Keratinocyte (primary cell): ENCODE results near the gene PLXNA3. TPM values are rescaled to one million over a fixed set of nuclear protein-coding genes. Genes with fewer than 3 reads are reported as not detected.

Source experiments
- DNase-seq: peaks from one replicate; pipeline ENCODE4 v3.0.0-alpha.2; 2011; ENCODE audit warnings: low read depth, missing footprints, low spot score
- FAIRE-seq: peaks from 2 replicates; lab custom pipeline; 2011; peaks lifted over from hg19 to GRCh38; lab: Jason Lieb, UNC
- H2AFZ ChIP-seq: 2 replicates; pipeline ENCODE4 v1.6.0; 2012; ENCODE audit warnings: low read length, control low read depth, inconsistent platforms; ENCODE audit not compliant: control insufficient read depth
- H3K27ac ChIP-seq: 2 replicates; pipeline ENCODE4 v1.5.1; 2011; ENCODE audit warnings: low read length; ENCODE audit not compliant: control insufficient read depth, insufficient read depth
- H3K27me3 ChIP-seq: 3 replicates; pipeline ENCODE4 v1.6.0; 2011; ENCODE audit warnings: low read length; ENCODE audit not compliant: control insufficient read depth, insufficient read depth; ENCODE audit errors: extremely low read depth
- H3K36me3 ChIP-seq, 2 experiments: 2 replicates in 1 of 2; 3 replicates in 1 of 2; pipeline ENCODE4 v1.5.1; 2011; ENCODE audit warnings: low read length in 2 of 2, mild to moderate bottlenecking in 1 of 2; ENCODE audit not compliant: control insufficient read depth in 2 of 2, insufficient read depth in 2 of 2; ENCODE audit errors: extremely low read depth in 1 of 2
- H3K4me1 ChIP-seq: 3 replicates; pipeline ENCODE4 v1.5.1; 2011; ENCODE audit warnings: low read length; ENCODE audit not compliant: control insufficient read depth, insufficient read depth; ENCODE audit errors: extremely low read depth
- H3K4me2 ChIP-seq: 3 replicates; pipeline ENCODE4 v1.6.0; 2011; ENCODE audit warnings: low read depth, low read length; ENCODE audit not compliant: control insufficient read depth, insufficient read depth; ENCODE audit errors: extremely low read depth
- H3K4me3 ChIP-seq, 3 experiments: fragments of 200-600 bp in 1 of 3; sonication (generic) in 1 of 3; 2 replicates in 2 of 3; 3 replicates in 1 of 3; pipeline ENCODE4 v1.5.1; 2011 to 2016; ENCODE audit warnings: low read length in 3 of 3, mild to moderate bottlenecking in 3 of 3, control low read depth in 2 of 3, inconsistent platforms in 1 of 3, low read depth in 1 of 3, mixed read lengths in 1 of 3, mixed run types in 1 of 3, moderate library complexity in 1 of 3; ENCODE audit not compliant: control insufficient read depth in 2 of 3, insufficient read depth in 2 of 3; ENCODE audit errors: extremely low read depth in 1 of 3
- H3K79me2 ChIP-seq: 2 replicates; pipeline ENCODE4 v1.6.0; 2012; ENCODE audit warnings: low read length; ENCODE audit not compliant: control insufficient read depth, insufficient read depth
- H3K9ac ChIP-seq: 3 replicates; pipeline ENCODE4 v1.6.0; 2011; ENCODE audit warnings: low read length; ENCODE audit not compliant: control insufficient read depth, insufficient read depth; ENCODE audit errors: extremely low read depth
- H3K9me1 ChIP-seq: 3 replicates; pipeline ENCODE4 v1.6.0; 2011; ENCODE audit warnings: low read length; ENCODE audit not compliant: control insufficient read depth, insufficient read depth; ENCODE audit errors: extremely low read depth
- H3K9me3 ChIP-seq: 2 replicates; pipeline ENCODE4 v1.5.1; 2012; ENCODE audit warnings: low read depth, low read length; ENCODE audit not compliant: control insufficient read depth
- H4K20me1 ChIP-seq: 3 replicates; pipeline ENCODE4 v1.6.0; 2011; ENCODE audit warnings: low read length; ENCODE audit not compliant: control insufficient read depth, insufficient read depth; ENCODE audit errors: extremely low read depth
- CTCF ChIP-seq, 3 experiments: IDR thresholded peaks in 1 of 3; conservative IDR thresholded peaks in 1 of 3; optimal IDR thresholded peaks in 1 of 3; 2 replicates in 2 of 3; 3 replicates in 1 of 3; pipeline versions ENCODE3 to v1.5.1; 2011; ENCODE audit warnings: low read length in 3 of 3, mild to moderate bottlenecking in 3 of 3, moderate library complexity in 2 of 3, control low read depth in 1 of 3, inconsistent platforms in 1 of 3; ENCODE audit not compliant: insufficient read depth in 2 of 3; ENCODE audit errors: extremely low read depth in 1 of 3
- EZH2 ChIP-seq: IDR thresholded peaks from one replicate; pipeline ENCODE4 v1.6.1; 2012; ENCODE audit warnings: inconsistent platforms, mild to moderate bottlenecking, low read length, moderate library complexity
- dilution Hi-C: fragments of 300-500 bp; cut with MboI; formaldehyde crosslinking; loops from one replicate; pipeline ENCODE4 v1.7.0; 2020; ENCODE audit warnings: low sequenced_read_pairs; ENCODE audit not compliant: extremely low pct_ligation_motif_present
- polyA plus RNA-seq, 5 experiments: library from polyadenylated mRNA; depleted of rRNA in 3 of 5; stranded (reverse) in 3 of 5; stranded (forward) in 1 of 5; unstranded in 1 of 5; fragments of >200 nt; gene quantifications; 1 replicate in 1 of 5; 2 replicates in 3 of 5; 3 replicates in 1 of 5; pipeline versions ENCODE4 v1.2.1 to v1.2.3, GENCODE V29; 2011 to 2012; ENCODE audit warnings: missing spikeins in 2 of 5, low read depth in 1 of 5, low replicate concordance in 1 of 5

Gene PLXNA3
- polyA plus RNA-seq, 1 donor (not counting 4 experiments of a cell fraction or from before 2014, with no cell fraction given), result 7.6 TPM

GRCh38 chrX:154472685-154473632, 14.9 kb downstream of the PLXNA3 start:
- H3K4me1 ChIP-seq, result no peaks in the 10 kb centered on the region
- H3K79me2 ChIP-seq, result no peaks in the 10 kb centered on the region
- H3K9me1 ChIP-seq, result no peaks in the 10 kb centered on the region
- TF ChIP-seq CTCF (optimal IDR thresholded peaks at IDR 0.05 in 1 of 3, IDR thresholded peaks at IDR 0.05 in 1 of 3, conservative IDR thresholded peaks at IDR 0.05 in 1 of 3; ENCODE audit: extremely low read depth in 1 of 3, insufficient read depth in 2 of 3, low read length in 3 of 3), result no peak
- TF ChIP-seq EZH2, result no peak
- H3K4me2 ChIP-seq, result no peak overlapping the region
- no peaks in the 10 kb centered on the region for H3K27me3 ChIP-seq
- no peak for FAIRE-seq
- peaks cover 0 to 5% of the 10 kb centered on the region in 2 experiments for H3K36me3 ChIP-seq
- H4K20me1 ChIP-seq, result no peaks in the 10 kb centered on the region
- H2AFZ ChIP-seq, result no peak overlapping the region
- no peak overlapping the region for H3K27ac ChIP-seq
- DNase-seq, result no peak
- dilution Hi-C loops, result no loop called here
- H3K4me3 ChIP-seq, result no peak overlapping the region
- H3K9me3 ChIP-seq, result peaks cover 2% of the 10 kb centered on the region
- H3K9ac ChIP-seq, result no peak overlapping the region

DNA sequence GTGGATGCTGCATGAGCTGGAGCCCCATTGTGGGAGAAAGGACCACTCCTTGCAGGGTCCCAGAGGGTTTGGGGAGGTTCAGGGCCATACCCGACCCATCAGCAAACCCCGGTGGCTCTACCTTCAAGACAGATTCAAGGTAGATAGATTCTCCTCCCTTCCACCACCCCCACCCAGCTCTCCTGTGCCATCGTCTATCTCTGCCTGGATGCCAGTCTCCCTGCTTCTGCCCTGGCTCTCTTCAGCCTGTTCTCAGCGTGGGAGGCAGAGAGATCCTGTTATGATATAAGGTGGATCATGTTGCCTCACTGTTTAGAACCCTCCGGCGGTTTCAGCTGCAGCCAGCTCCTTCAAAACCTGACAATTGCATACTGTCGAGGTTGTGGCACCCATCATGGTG, 15.6 kb downstream of the PLXNA3 start:
- Histone ChIP-seq H3K27ac (no peak overlapping the region), H2AFZ (no peak overlapping the region), H3K4me2 (no peak overlapping the region), H3K36me3 (peaks cover 0 to 5% of the 10 kb centered on the region in 2 experiments), H3K27me3 (no peaks in the 10 kb centered on the region), H3K9me3 (peaks cover 2% of the 10 kb centered on the region), H3K4me3 (no peak overlapping the region), H3K9ac (no peak overlapping the region), H4K20me1 (no peaks in the 10 kb centered on the region), H3K9me1 (no peaks in the 10 kb centered on the region), H3K79me2 (no peaks in the 10 kb centered on the region), H3K4me1 (no peaks in the 10 kb centered on the region)
- TF ChIP-seq CTCF (optimal IDR thresholded peaks at IDR 0.05 in 1 of 3, IDR thresholded peaks at IDR 0.05 in 1 of 3, conservative IDR thresholded peaks at IDR 0.05 in 1 of 3; ENCODE audit: extremely low read depth in 1 of 3, insufficient read depth in 2 of 3, low read length in 3 of 3), result no peak
- no peak for TF ChIP-seq EZH2
- DNase-seq, result no peak
- dilution Hi-C loops, result no loop called here
- FAIRE-seq, result no peak
